Measurements from ENCODE around the gene CCDC144A. TPM values are rescaled to one million over a fixed set of nuclear protein-coding genes. Genes with fewer than 3 reads are reported as not detected.
"Not testable (repeated sequence)": the region's sequence is repeated elsewhere in the genome, so short reads cannot be mapped to it uniquely, and the experiment has no call there.

CCDC144A gene
- total RNA-seq, 1 donor from 2014 or later, result 3.0 TPM

DNA sequence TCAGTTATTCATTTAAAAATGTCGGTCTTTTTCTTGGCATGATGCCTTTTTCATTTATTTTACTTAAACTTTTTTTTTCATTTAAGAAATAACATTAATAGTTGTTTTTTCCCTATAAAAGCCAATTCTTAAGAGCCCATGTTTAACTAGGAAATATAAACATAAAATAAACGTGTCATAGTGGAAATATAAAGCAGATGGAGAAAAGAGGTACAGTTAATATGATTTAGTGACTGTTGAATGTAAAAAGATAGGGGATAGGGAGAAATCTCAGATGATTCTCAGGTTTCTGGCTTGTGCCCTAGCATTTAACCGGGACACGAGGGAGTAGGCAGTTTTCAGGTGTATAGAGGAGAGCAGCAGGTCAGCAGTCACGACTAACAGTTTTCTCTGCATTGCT lies 7.6 kb downstream of the CCDC144A start:
- intact Hi-C loops (cut with micrococcal nuclease); H3K36me3 Mint-ChIP-seq (ENCODE audit: low read depth); H3K27me3 Mint-ChIP-seq; ATAC-seq (ENCODE audit: low read depth); H3K27ac Mint-ChIP-seq; H3K4me3 Mint-ChIP-seq; POLR2A ChIA-PET; CTCF ChIA-PET; H3K4me1 Mint-ChIP-seq; DNase-seq; H3K9me3 Mint-ChIP-seq: not testable (repeated sequence)

DNA sequence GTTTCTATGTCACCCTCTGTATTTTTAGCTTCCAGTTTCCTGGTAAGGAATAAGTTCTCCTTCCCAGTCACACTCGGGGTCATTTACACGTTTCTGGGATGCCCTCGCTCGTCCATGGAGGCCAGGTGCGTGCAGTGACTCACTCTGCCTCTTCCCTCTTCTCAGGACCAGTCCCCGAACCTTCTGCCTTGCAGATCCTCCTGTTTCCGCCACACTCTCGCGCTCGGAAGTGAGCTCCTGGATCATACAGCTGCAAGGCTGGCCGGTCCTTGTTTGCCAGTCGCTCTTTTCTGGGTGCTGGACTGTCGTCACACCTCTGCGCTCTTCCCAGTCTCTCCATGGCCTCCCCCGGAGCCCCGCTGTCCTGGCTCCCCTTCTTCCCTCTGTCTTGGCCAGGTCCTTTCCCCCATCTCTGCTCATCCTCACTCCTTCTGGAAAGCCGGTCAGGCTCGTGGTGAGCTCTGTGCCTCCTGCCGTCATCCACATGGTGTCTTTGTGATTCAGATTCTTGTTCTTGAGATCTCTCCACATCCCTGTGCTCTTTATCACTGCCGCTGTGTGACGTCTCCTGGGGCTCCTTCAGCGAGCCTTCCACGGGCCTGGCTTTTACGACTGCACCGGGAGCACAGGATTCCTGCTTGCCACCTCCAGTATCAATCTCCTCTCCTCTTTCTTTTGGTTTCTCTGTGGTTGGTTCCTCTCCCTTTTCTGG lies 55.6 kb downstream of the CCDC144A start:
- H3K27ac Mint-ChIP-seq; H3K9me3 Mint-ChIP-seq; H3K4me1 Mint-ChIP-seq; CTCF ChIA-PET; POLR2A ChIA-PET; H3K36me3 Mint-ChIP-seq (ENCODE audit: low read depth); H3K4me3 Mint-ChIP-seq; ATAC-seq (ENCODE audit: low read depth); intact Hi-C loops (cut with micrococcal nuclease); DNase-seq: not testable (repeated sequence)
- peaks cover 24% of the 10 kb centered on the region for H3K27me3 Mint-ChIP-seq

- H3K9me3 Mint-ChIP-seq; H3K27ac Mint-ChIP-seq; H3K4me3 Mint-ChIP-seq; CTCF ChIA-PET; DNase-seq; intact Hi-C loops (cut with micrococcal nuclease); H3K36me3 Mint-ChIP-seq (ENCODE audit: low read depth); POLR2A ChIA-PET: not testable (repeated sequence)
- ATAC-seq (ENCODE audit: low read depth), result peak; percentile 54
- H3K4me1 Mint-ChIP-seq, result peaks cover 12% of the 10 kb centered on the region
- peaks cover 28% of the 10 kb centered on the region for H3K27me3 Mint-ChIP-seq
These were observed 56.5 kb downstream of the CCDC144A start for GRCh38 chr17:16746571-16746970.

- POLR2A ChIA-PET; H3K27ac Mint-ChIP-seq; CTCF ChIA-PET; H3K9me3 Mint-ChIP-seq; H3K36me3 Mint-ChIP-seq (ENCODE audit: low read depth); DNase-seq; H3K4me3 Mint-ChIP-seq; ATAC-seq (ENCODE audit: low read depth): not testable (repeated sequence)
- peaks cover 13% of the 10 kb centered on the region for H3K4me1 Mint-ChIP-seq
- H3K27me3 Mint-ChIP-seq, result peaks cover 18% of the 10 kb centered on the region
- intact Hi-C loops (cut with micrococcal nuclease), result loop anchor here (5.0 kb wide), 1 partner anchor 237 kb away; no protein-coding TSS in a partner anchor
These were observed 60.5 kb downstream of the CCDC144A start for GRCh38 chr17:16750515-16750914.

DNA sequence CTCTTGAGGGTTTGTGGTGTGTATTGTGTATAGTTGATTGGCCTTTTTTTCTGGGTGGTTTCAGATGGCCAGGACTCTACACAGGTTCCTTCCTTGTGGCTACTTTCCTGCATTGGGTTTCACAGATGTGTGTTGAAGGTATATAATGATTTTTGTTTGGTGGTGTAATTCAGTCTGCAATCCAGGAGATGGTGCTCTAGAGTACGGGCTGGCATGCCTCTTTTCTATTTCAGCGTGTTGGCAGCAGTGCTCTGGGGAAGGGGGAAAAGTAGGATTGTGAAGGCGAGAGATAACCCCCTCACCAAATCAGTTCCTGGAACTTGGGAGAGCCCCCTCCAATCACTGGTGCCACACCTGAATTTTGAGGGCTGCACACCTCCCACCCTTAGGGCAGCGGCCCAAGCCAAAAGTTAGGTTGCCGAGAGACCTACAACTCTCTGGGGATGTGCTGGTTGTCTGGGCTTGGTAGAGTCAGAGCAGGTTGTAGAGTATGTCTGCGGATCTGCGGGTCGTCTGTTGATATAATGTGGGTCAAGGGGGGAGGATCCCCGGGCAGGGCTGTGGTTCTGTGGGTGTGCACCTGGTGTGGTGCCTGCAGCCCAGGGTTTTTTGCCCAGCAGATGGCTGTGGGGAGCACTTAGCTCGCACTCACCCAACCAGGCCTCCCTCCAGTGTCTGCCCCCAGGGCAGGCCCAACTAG lies 61.3 kb downstream of the CCDC144A start:
- H3K9me3 Mint-ChIP-seq; DNase-seq; H3K4me1 Mint-ChIP-seq; H3K36me3 Mint-ChIP-seq (ENCODE audit: low read depth); CTCF ChIA-PET; POLR2A ChIA-PET: not testable (repeated sequence)
- Mint-ChIP-seq H3K27me3 (peaks cover 12% of the 10 kb centered on the region), H3K27ac (peak overlapping the region; percentile 73), H3K4me3 (peak overlapping the region; percentile 69)
- intact Hi-C loops (cut with micrococcal nuclease), result loop anchor here (5.0 kb wide), 1 partner anchor 236 kb away; no protein-coding TSS in a partner anchor
- ATAC-seq (ENCODE audit: low read depth), result peak; percentile 84

DNA sequence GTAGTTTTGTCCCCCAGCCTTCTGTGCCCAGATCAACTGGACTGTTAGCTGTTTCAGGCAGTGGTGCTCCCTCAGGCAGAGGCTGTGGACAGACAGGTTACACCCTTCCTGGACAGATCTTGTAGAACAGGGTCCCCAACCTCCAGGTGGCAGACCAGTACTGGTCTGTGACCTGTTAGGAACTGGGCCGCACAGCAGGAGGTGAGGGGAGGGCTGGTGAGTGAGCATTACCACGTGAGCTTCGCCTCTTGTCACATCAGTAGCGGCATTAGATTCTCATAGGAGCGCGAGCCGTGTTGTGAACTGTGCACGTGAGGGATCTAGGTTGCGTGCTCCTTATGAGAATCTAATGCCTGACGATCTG lies 61.9 kb downstream of the CCDC144A start:
- H3K9me3 Mint-ChIP-seq; H3K4me1 Mint-ChIP-seq; POLR2A ChIA-PET; DNase-seq; H3K4me3 Mint-ChIP-seq; H3K27ac Mint-ChIP-seq; H3K36me3 Mint-ChIP-seq (ENCODE audit: low read depth); CTCF ChIA-PET; ATAC-seq (ENCODE audit: low read depth): not testable (repeated sequence)
- peaks cover 10% of the 10 kb centered on the region for H3K27me3 Mint-ChIP-seq
- intact Hi-C loops (cut with micrococcal nuclease), result loop anchor here (5.0 kb wide), 1 partner anchor 235 kb away; no protein-coding TSS in a partner anchor

GRCh38 chr17:16757520-16757919 lies 67.5 kb downstream of the CCDC144A start:
- H3K27me3 Mint-ChIP-seq; H3K36me3 Mint-ChIP-seq (ENCODE audit: low read depth); H3K4me1 Mint-ChIP-seq; ATAC-seq (ENCODE audit: low read depth); intact Hi-C loops (cut with micrococcal nuclease); CTCF ChIA-PET; H3K9me3 Mint-ChIP-seq; H3K4me3 Mint-ChIP-seq; DNase-seq; H3K27ac Mint-ChIP-seq; POLR2A ChIA-PET: not testable (repeated sequence)

- intact Hi-C loops (cut with micrococcal nuclease); H3K9me3 Mint-ChIP-seq; H3K4me3 Mint-ChIP-seq; H3K27me3 Mint-ChIP-seq; H3K36me3 Mint-ChIP-seq (ENCODE audit: low read depth); ATAC-seq (ENCODE audit: low read depth); POLR2A ChIA-PET; DNase-seq; H3K4me1 Mint-ChIP-seq; H3K27ac Mint-ChIP-seq; CTCF ChIA-PET: not testable (repeated sequence)
These were observed 68.1 kb downstream of the CCDC144A start for GRCh38 chr17:16758177-16758576.

DNA sequence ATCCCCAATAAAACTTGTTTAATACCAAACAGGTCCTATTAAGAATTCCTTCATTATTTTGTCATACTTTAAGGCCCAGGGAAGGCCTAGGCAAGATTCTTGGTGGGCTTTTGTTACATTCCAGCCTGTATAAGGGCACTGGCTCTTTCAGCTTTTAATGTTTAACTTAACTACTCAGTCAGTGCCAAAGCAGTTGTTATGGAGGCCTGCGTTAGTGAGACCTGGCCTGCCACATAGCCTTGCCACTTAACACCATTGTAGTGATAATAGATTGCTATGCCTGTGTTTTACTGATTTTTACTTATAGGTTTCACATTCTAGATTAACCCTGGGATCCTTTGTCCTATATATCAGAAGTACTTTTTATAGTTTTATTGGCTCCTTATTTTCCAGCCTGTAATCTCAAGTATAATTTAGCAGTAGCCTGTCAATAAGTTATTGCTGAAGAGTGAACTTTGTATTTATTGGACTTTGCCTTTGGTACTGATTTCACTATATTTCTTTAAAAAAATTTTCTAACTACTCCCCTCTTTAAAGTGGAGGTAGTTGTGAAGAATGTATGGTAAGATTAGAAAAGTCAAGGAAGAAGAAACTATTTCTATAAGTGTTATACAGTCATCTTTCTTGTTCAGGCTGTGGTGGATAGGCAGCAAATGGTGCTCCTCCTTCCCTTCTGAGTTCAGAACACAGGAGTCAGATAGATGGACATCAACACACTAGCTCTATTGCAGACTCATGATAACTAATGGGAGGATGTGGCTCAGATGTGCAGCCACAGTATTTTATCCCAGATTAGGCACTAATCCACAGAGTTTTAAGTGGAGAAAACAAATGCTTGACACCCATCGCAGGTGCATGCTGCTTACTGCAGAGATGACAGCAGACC lies 78.5 kb downstream of the CCDC144A start:
- H3K27me3 Mint-ChIP-seq; H3K36me3 Mint-ChIP-seq (ENCODE audit: low read depth); CTCF ChIA-PET: not testable (repeated sequence)

GRCh38 chr17:16772394-16773145 lies 82.5 kb downstream of the CCDC144A start:
- H3K27ac Mint-ChIP-seq; CTCF ChIA-PET; H3K36me3 Mint-ChIP-seq (ENCODE audit: low read depth); POLR2A ChIA-PET; DNase-seq; intact Hi-C loops (cut with micrococcal nuclease); H3K9me3 Mint-ChIP-seq; ATAC-seq (ENCODE audit: low read depth); H3K4me1 Mint-ChIP-seq; H3K27me3 Mint-ChIP-seq; H3K4me3 Mint-ChIP-seq: not testable (repeated sequence)

More for the DNA sequence above, 78.5 kb downstream of the CCDC144A start:
- POLR2A ChIA-PET; H3K9me3 Mint-ChIP-seq; H3K4me3 Mint-ChIP-seq; H3K27ac Mint-ChIP-seq; intact Hi-C loops (cut with micrococcal nuclease); DNase-seq; ATAC-seq (ENCODE audit: low read depth); H3K4me1 Mint-ChIP-seq: not testable (repeated sequence)

- H3K4me1 Mint-ChIP-seq; H3K36me3 Mint-ChIP-seq (ENCODE audit: low read depth); H3K4me3 Mint-ChIP-seq: not testable (repeated sequence)
These were observed 83.1 kb downstream of the CCDC144A start for GRCh38 chr17:16773146-16773522.

More at GRCh38 chr17:16773146-16773522, 83.1 kb downstream of the CCDC144A start:
- ATAC-seq (ENCODE audit: low read depth); DNase-seq; H3K9me3 Mint-ChIP-seq; intact Hi-C loops (cut with micrococcal nuclease); H3K27ac Mint-ChIP-seq; H3K27me3 Mint-ChIP-seq; POLR2A ChIA-PET; CTCF ChIA-PET: not testable (repeated sequence)
